Spleen (tissue), 7 donors: Measurements from ENCODE around the gene TOP2B.

Experiments
- CTCF ChIP-seq, 11 experiments: fragments of 200-600 bp in 7 of 11; fragments of 450-650 bp in 4 of 11; sonication (generic) in 4 of 11; IDR thresholded peaks in 8 of 11; conservative IDR thresholded peaks in 3 of 11; 1 replicate in 7 of 11; 2 replicates in 4 of 11; pipeline versions ENCODE4 v1.4.0 to v1.8.0; 2016 to 2021; ENCODE audit warnings: antibody characterized with exemption in 11 of 11, inconsistent platforms in 4 of 11, mild to moderate bottlenecking in 1 of 11
- POLR2A ChIP-seq, 3 donors: fragments of 450-650 bp; IDR thresholded peaks; one replicate each; pipeline ENCODE4 v1.5.1; 2017; ENCODE audit warnings: antibody characterized with exemption in 3 of 3, mild to moderate bottlenecking in 1 of 3
- POLR2AphosphoS5 ChIP-seq, 3 donors: sonication (generic); formaldehyde crosslinking; IDR thresholded peaks; one replicate each; pipeline ENCODE4 v1.5.1; 2017; ENCODE audit warnings: antibody characterized with exemption in 3 of 3
- donor health status: DM: no; HTN: no; CAD: no; lungs with moderate emphysema.
- donor health status: DM: no; HTN: no; CAD: no.
- donor health status: DM: no; HTN: no; CAD: no.

GRCh38 chr3:25585361-25586166, 79.1 kb downstream of the TOP2B start:
- TF ChIP-seq POLR2AphosphoS5 (IDR thresholded peaks at IDR 0.05) (no peak), CTCF (IDR thresholded peaks at IDR 0.05 in 8 of 11, conservative IDR thresholded peaks at IDR 0.05 in 3 of 11) (no peak), POLR2A (IDR thresholded peaks at IDR 0.05) (no peak)
